Posterior cingulate gyrus (tissue), 11 donors: ENCODE data around the gene EEF1A2.

Source experiments
- DNase-seq, 10 donors: peaks; one replicate each; pipeline versions ENCODE4 v3.0.0 to v3.0.0-alpha.2; 2020 to 2021; ENCODE audit warnings: mixed read lengths in 3 of 10
- intact Hi-C: fragments of 100-400 bp; cut with DNase I; formaldehyde crosslinking; loops from one replicate; pipeline ENCODE4 v1.15.1; 2023

EEF1A2 gene

GRCh38 chr20:63502671-63503172 is 3.8 kb upstream of the EEF1A2 start:
- intact Hi-C loops: no loop called here
- DNase-seq: peak in 3 of 10 donors; percentile 83 to 89 (median 86)

- DNase-seq: peak in 9 of 10 donors; percentile 46 to 97 (median 87)
- intact Hi-C loops: no loop called here
Observed at GRCh38 chr20:63501818-63502670, 3.2 kb upstream of the EEF1A2 start.

GRCh38 chr20:63500902-63501817 is 2.3 kb upstream of the EEF1A2 start:
- peak in 3 of 10 donors; percentile 59 to 68 (median 61) for DNase-seq
- intact Hi-C loops: no loop called here

GRCh38 chr20:63500151-63500901 is 1.4 kb upstream of the EEF1A2 start:
- DNase-seq: peak in 3 of 10 donors; percentile 69 to 75 (median 71)
- intact Hi-C loops: no loop called here

- DNase-seq: peak in 3 of 10 donors; percentile 70 to 80 (median 73)
- intact Hi-C loops: no loop called here
Observed at GRCh38 chr20:63499338-63499969, 571 bp upstream of the EEF1A2 start.

- peak in 3 of 10 donors; percentile 87 to 92 (median 89) for DNase-seq
- intact Hi-C loops: no loop called here
Observed at GRCh38 chr20:63497946-63498935, 642 bp downstream of the EEF1A2 start.

GRCh38 chr20:63497138-63497945 is 1.5 kb downstream of the EEF1A2 start:
- DNase-seq: peak in 3 of 10 donors; percentile 47 to 69 (median 57)
- intact Hi-C loops: no loop called here

- intact Hi-C loops: loop anchor here (1.0 kb wide), 2 partner anchors 24 to 478 kb away; partner anchors contain the start of gene PPDPF
Observed at GRCh38 chr20:63496596-63497120, 2.2 kb downstream of the EEF1A2 start.

GRCh38 chr20:63495741-63496595 is 2.9 kb downstream of the EEF1A2 start:
- peak in 8 of 10 donors; percentile 61 to 93 (median 74) for DNase-seq
- intact Hi-C loops: loop anchor here (1.0 kb wide), 2 partner anchors 24 to 478 kb away; partner anchors contain the start of gene PPDPF

More at GRCh38 chr20:63496596-63497120, 2.2 kb downstream of the EEF1A2 start:
- peak in 3 of 10 donors; percentile 57 to 81 (median 76) for DNase-seq

- intact Hi-C loops: no loop called here
Observed at GRCh38 chr20:63495167-63495720, 3.6 kb downstream of the EEF1A2 start.

GRCh38 chr20:63494420-63495166 is 4.3 kb downstream of the EEF1A2 start:
- intact Hi-C loops: no loop called here
- peak in 3 of 10 donors; percentile 85 to 89 (median 88) for DNase-seq

More at GRCh38 chr20:63495167-63495720, 3.6 kb downstream of the EEF1A2 start:
- peak in 2 of 10 donors; percentile 56 to 79 for DNase-seq

- intact Hi-C loops: no loop called here
- DNase-seq: peak in 2 of 10 donors; percentile 39 to 47
Observed at GRCh38 chr20:63494084-63494419, 4.8 kb downstream of the EEF1A2 start.

GRCh38 chr20:63493563-63494020 is 5.3 kb downstream of the EEF1A2 start:
- intact Hi-C loops: no loop called here

GRCh38 chr20:63492982-63493381 is 5.9 kb downstream of the EEF1A2 start:
- intact Hi-C loops: no loop called here
- DNase-seq: peak in 3 of 10 donors; percentile 42 to 63 (median 58)

More at GRCh38 chr20:63493563-63494020, 5.3 kb downstream of the EEF1A2 start:
- DNase-seq: peak in 3 of 10 donors; percentile 53 to 72 (median 63)

- DNase-seq: no peak
- intact Hi-C loops: no loop called here
Observed at GRCh38 chr20:63492518-63492917, 6.4 kb downstream of the EEF1A2 start.
